Stimulated activated CD8-positive, alpha-beta memory T cell treated with anti-CD3 and anti-CD28 coated beads, Interleukin-2, amount 100 ng/mL, for 1 hour (primary cell): ENCODE data around the gene PLEKHA1.
A peak's percentile ranks its signal among the peaks of the same experiment; 100 is the strongest.

Source experiments
- DNase-seq, 2 donors: peaks; one replicate each; pipeline ENCODE4 v3.0.0-alpha.2; 2020; ENCODE audit warnings: low read depth in 2 of 2

Gene PLEKHA1

GRCh38 chr10:122376364-122376961 lies 2.0 kb downstream of the PLEKHA1 start:
- DNase-seq: no peak

DNA sequence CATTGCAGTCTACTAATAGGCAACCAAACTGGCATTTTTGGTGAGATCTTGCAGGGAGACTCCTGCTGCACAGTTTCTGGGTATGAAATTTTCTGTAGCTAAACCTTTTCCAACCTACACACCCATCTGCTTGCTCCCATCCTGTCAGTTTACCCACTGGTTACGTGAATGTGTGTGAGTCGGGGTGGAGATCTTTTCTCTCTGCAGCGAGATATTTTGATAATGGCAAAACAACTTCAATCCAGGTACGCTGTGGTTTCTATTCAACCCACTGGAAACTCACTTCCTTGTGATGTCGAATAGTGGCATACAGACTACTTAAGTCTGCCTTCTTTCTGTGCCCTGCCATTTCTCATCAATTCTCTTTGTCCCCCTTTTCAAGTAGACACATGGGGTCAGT lies 4.5 kb downstream of the PLEKHA1 start:
- DNase-seq: no peak

DNA sequence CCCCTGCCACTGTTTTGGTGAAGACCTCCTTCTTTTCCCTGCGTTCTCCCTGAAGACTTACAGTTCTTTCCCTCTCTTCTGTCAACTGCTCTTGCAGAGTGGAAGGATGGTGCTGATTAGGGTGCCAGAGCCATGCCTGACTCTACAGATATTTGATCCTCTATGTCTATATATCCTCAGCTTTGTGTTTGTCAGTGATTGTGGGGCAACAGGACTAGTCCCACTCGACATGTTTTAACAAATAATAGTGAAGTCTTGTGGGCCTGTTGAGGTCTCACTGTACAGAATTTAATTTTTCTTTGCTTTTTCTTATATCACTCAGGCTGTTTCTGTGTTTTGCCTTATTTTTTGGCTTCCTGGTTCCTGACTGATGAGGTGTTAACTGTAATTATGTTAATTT lies 5.0 kb downstream of the PLEKHA1 start:
- DNase-seq: no peak

- no peak for DNase-seq
Observed at GRCh38 chr10:122380703-122381102, 6.2 kb downstream of the PLEKHA1 start.

- no peak for DNase-seq
Observed at GRCh38 chr10:122381680-122382079, 7.2 kb downstream of the PLEKHA1 start.

DNA sequence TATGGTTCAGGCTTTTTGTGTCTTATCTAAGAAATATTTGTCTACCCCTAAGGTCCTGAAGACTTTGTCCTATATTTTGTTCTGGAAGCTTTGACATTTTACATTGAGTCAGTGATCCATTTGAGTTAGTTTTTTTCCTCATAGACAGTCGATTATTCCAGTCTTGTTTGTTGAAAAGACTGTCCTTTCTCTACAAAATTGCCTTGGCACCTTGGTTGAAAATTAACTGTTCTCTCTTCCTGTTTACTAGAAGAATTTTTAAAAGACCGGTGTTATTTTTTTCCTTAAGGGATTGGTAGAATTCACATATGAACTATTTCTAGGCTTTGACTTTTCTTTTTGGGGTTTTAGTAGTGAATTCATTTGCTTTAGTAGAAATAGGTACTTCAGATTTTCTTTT lies 12.0 kb downstream of the PLEKHA1 start:
- no peak for DNase-seq

DNA sequence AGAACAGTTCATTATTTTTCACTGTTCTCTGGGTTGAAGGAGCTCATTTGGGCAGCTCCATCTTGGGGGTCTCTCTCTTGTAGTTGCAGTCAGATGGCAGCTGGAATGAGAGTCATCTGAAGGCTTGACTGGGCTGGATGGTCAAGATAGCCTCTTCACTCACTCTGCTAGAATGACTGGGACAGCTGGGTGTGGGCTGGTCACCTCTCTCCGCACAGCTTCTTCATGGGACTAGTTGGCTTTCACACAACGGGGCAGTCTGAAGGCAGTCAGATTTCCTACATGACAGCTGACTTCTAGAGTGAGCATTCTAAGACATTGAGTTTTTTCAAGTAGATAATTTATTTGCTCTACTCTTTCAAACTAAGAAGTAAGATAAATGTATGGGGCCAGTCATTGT lies 13.1 kb downstream of the PLEKHA1 start:
- no peak for DNase-seq

DNA sequence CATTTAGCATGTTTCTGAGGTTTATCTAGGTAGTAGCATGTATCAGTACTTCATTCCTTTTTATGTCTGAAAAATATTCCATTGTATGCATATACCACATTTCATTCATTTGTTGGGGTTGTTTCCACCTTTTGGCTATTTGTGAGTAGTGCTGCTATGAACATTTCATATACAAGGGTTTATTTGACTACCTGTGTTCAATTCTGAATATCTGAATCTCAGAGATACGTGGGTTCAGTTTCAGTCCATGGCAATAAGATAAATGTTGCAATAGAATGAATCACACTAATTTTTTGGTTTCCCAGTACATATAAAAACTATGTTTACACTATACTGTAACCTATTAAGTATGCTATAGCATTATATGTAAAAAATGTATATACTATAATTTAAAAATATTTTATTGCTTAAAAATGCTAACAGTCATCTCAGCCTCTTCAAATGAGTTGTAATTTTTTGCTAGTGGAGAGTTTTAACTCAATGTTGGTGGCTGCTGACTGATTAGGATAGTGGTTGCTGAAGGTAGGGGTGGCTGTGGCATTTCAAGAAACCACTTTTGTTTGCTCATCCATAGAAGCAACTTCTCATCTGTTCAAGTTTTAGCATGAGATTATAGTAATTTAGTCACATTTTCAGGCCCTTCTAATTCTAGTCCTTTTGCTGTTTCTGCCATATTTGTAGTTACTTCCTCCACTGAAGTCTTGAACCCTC lies 13.9 kb downstream of the PLEKHA1 start:
- no peak for DNase-seq

DNA sequence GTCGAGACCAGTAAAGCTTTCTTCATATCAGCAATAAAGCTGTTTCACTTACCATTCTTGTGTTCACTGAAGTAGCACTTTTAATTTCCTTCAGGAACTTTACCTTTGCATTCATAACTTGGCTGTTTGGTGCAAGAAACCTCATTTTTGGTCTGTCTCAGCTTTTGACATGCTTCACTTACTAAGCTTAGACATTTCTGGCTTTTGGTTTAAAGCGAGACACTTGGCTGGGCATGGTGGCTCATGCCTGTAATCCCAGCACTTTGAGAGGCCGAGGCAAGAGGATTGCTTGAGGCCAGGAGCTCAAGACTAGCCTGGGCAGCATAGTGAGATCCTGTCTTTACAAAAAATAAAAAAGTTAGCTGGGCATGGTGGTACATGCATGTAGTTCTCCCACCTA lies 15.8 kb downstream of the PLEKHA1 start:
- no peak for DNase-seq

- DNase-seq: no peak
Observed at GRCh38 chr10:122390679-122391078, 16.2 kb downstream of the PLEKHA1 start.

GRCh38 chr10:122391875-122392274 lies 17.4 kb downstream of the PLEKHA1 start:
- no peak for DNase-seq

GRCh38 chr10:122392835-122393234 lies 18.3 kb downstream of the PLEKHA1 start:
- no peak for DNase-seq

DNA sequence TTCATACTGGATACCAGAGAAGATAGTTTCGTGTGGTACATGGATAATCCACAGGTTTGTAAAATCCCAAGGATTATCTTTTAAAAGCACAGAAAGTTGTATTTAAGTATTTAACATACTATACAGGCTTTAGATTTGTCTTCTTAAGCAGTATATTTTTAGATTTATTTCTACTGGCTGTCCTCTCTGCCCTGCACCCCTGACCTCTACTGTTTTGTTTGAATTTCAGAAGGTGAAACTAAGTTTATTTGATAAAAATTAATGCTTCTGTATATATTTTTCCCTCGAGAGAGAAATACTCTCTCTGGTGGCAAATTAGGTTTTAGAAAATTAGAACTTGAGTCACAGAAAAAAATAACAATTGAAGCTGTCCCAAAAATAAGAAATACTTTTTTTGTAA lies 18.8 kb downstream of the PLEKHA1 start:
- no peak for DNase-seq

DNA sequence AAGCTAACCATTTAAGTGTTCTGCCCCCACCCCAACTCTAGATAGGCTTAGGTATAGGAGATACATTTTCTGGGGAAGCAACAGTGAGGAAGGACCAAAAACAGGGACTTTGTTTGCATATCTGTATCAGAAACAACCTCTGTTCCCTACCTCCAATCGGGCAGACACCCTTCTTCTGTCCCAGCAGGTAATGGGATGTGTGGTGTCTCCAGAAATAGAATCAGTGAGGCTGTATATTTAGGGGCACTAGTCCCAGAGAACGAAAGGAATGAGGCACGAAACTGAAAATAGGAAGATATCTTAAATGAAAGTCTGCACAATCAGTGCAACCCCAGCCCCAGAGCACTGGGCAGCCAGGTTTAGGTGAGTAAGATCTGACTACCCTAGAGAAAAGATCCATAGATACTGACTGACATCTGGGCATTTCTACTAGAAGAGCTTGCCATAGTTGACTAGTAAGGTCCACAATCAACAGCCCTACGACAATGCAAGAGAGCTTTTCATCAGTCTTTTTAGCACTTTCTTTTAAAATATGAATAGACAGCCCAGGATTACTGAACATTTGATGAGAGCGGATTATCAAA lies 28.1 kb downstream of the PLEKHA1 start:
- DNase-seq: no peak

DNA sequence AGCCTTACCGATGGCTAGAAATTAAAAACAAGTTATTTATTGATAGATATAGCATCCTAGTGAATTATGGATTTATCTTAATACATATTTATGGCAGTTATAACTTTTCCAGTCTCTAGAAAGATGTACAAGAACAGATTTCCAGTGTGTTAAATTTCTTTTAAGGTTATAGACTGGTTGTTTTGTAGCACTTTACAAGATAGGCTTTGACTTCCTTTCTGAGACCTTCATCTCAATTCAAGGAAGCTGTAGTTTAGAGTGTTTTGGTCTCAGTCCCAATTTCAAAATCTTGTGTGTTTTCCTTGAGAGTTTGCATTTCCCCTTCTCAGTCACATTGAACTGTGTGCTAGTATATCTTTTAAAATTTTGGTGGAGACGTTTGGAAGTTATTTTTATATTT lies 30.1 kb downstream of the PLEKHA1 start:
- no peak for DNase-seq

DNA sequence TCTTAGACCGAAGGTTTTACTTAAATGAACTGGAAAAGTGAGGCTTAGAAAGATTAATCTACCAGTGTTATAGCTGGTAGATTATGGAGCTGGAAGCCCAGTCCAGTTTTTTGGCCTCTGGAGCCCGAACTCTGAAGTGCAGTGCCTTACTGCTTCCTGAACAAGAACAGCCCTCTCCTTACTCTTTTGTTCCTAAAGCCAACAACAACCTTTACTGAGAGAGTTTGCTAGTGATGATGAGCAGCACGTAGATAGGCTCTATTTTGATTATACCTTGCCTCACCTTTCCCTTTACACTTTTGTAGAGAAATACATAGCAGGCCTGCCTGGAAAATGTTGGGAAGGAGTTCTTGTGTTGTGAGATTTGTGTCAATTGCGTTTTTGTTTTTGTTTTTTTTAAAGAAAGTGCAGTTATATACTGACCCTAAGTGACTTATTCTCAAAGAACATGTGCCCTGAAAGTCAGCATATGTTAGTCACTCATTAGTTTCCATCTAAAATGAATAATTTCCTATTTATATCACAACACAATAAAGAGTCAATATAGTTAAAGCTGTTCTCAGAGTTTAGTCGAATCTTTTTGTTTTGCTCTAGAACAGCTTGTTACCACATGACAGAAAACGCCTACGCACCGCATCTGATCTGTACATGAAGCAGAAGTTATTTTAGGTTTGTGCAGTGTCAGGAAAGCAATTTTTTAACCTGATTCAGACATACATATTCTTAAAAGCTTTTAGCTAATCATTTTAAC lies 33.0 kb downstream of the PLEKHA1 start:
- peak; percentile 8 to 16 for DNase-seq

- DNase-seq: no peak
Observed at GRCh38 chr10:122413327-122413726, 38.8 kb downstream of the PLEKHA1 start.

GRCh38 chr10:122417667-122418066 lies 43.2 kb downstream of the PLEKHA1 start:
- no peak for DNase-seq

- no peak for DNase-seq
Observed at GRCh38 chr10:122419016-122419415, 44.5 kb downstream of the PLEKHA1 start.

GRCh38 chr10:122419876-122420623 lies 45.5 kb downstream of the PLEKHA1 start:
- no peak for DNase-seq

DNA sequence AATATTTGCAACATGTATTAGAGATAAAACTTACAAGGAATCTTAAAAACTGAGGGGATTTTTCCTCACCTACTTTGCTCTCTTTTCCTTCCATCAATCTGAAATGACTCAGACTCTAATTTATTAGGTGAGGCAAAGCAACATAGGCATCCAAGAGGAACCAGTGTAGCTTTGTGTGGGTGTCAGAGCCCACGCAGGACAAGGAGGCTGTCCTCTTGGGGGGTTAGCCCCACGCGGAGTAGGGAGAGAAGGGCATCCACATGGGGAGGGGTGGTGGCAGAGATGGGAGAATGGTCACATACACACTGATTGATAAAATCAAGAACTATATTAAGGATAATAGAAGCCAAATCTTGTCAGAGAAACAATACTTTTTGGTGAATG lies 46.1 kb downstream of the PLEKHA1 start:
- DNase-seq: no peak

GRCh38 chr10:122421054-122421625 lies 46.6 kb downstream of the PLEKHA1 start:
- no peak for DNase-seq
